ENCODE measurements around the gene VWCE.
"Not testable (repeated sequence)": the region's sequence is repeated elsewhere in the genome, so short reads cannot be mapped to it uniquely, and the experiment has no call there.

DNA sequence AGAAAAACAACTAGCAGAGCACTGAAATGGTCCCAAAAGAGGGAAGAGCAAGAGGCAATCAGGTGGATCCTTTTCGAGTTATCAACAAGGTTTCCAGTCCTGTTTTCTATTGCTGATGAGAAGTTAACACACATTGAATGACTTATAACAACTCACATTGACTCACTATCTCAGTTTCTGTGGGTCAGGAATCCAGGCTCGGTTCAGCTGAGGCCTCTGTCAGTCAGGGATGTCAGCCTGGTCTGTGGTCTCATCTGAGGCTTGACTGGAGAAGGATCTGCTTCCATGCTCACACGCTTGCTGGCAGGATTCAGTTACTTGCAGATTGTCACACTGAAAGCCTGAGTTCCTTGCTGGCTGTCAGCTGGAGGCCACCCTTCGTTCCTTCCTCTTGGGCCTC is 76.8 kb downstream of the VWCE start:
- TF ChIP-seq POLR2A (IDR thresholded peaks at IDR 0.05; ENCODE audit: low read depth, low read length); POLR2AphosphoS5 (IDR thresholded peaks at IDR 0.05; ENCODE audit: low read depth, low read length); PAX5 (IDR thresholded peaks at IDR 0.05; ENCODE audit: insufficient read depth, low read length, severe bottlenecking); TAF1 (IDR thresholded peaks at IDR 0.05; ENCODE audit: low read depth, low read length): not testable (repeated sequence)
